ENCODE results near the gene MAPK12. TPM values are rescaled to one million over a fixed set of nuclear protein-coding genes. Genes with fewer than 3 reads are reported as not detected.

Gene MAPK12
- total and polyA plus RNA-seq, 2 donors (not counting 1 experiment from before 2014, with no cell fraction given), result 16.4 to 30.1 TPM

GRCh38 chr22:50210378-50211139 is 50.9 kb downstream of the MAPK12 start:
- DNase-seq (ENCODE audit: low read depth in 2 of 2), result no peak
- no peak overlapping the region for H3K4me3 ChIP-seq (replicated peaks in 1 of 4; ENCODE audit: control extremely low read depth in 1 of 4, insufficient read depth in 1 of 4, low read depth in 3 of 4, low read length in 4 of 4)
- no peaks in the 10 kb centered on the region for H3K27me3 ChIP-seq (ENCODE audit: control insufficient read depth, insufficient read depth, low read length)
- H2AFZ ChIP-seq (ENCODE audit: low read length), result no peak overlapping the region
- no peaks in the 10 kb centered on the region for H3K9me3 ChIP-seq (ENCODE audit: control insufficient read depth, insufficient read depth, low read depth, low read length)
- H4K20me1 ChIP-seq (ENCODE audit: control insufficient read depth, extremely low read depth, insufficient read depth, low read length), result peaks cover 4% of the 10 kb centered on the region
- H3K4me1 ChIP-seq (ENCODE audit: control insufficient read depth, extremely low read depth, insufficient read depth, low read length), result no peaks in the 10 kb centered on the region
- no peak overlapping the region for H3K4me2 ChIP-seq (ENCODE audit: extremely low read depth, insufficient read depth, low read length)
- H3K27ac ChIP-seq (ENCODE audit: insufficient read depth, low read length), result no peak overlapping the region
- peaks cover 39% of the 10 kb centered on the region for H3K36me3 ChIP-seq (ENCODE audit: control insufficient read depth, insufficient read depth, low read length)
- TF ChIP-seq EZH2 (IDR thresholded peaks at IDR 0.05; ENCODE audit: low read length, missing control alignments) (no peak), CTCF (conservative IDR thresholded peaks at IDR 0.05 in 1 of 2, IDR thresholded peaks at IDR 0.05 in 1 of 2; ENCODE audit: low read depth in 1 of 2, low read length in 2 of 2) (no peak)
- H3K9ac ChIP-seq (ENCODE audit: insufficient read depth, low read length), result no peak overlapping the region
- H3K79me2 ChIP-seq (ENCODE audit: control insufficient read depth, insufficient read depth, low read length), result peaks cover 22% of the 10 kb centered on the region

DNA sequence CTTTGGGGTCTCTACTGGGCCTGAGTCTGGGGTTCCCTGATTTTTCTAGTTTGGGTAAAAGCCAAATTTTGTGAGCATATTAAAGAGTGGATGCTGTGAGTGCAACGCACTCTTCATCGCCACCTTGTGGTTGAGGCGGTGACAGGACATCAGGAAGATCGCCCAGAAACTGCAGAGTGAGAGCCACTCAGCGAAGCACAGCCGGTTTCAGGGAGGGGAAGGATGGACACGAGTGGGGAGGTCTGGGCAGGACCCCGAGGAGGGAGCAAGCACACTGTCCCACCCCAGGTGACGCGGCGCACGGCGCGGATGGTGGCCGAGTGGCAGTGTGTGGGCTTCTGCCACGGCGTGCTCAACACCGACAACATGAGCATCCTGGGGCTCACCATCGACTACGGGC is 51.6 kb downstream of the MAPK12 start:
- peaks cover 2% of the 10 kb centered on the region for H4K20me1 ChIP-seq (ENCODE audit: control insufficient read depth, extremely low read depth, insufficient read depth, low read length)
- peak; percentile 31 to 68 for DNase-seq (ENCODE audit: low read depth in 2 of 2)

More for the DNA sequence above, 51.6 kb downstream of the MAPK12 start:
- no peaks in the 10 kb centered on the region for H3K27me3 ChIP-seq (ENCODE audit: control insufficient read depth, insufficient read depth, low read length)
- no peak overlapping the region for H3K4me3 ChIP-seq (replicated peaks in 1 of 4; ENCODE audit: control extremely low read depth in 1 of 4, insufficient read depth in 1 of 4, low read depth in 3 of 4, low read length in 4 of 4)
- TF ChIP-seq CTCF (conservative IDR thresholded peaks at IDR 0.05 in 1 of 2, IDR thresholded peaks at IDR 0.05 in 1 of 2; ENCODE audit: low read depth in 1 of 2, low read length in 2 of 2) (peak; percentile 79 to 90), EZH2 (IDR thresholded peaks at IDR 0.05; ENCODE audit: low read length, missing control alignments) (no peak)
- no peak overlapping the region for H2AFZ ChIP-seq (ENCODE audit: low read length)
- peaks cover 34% of the 10 kb centered on the region for H3K36me3 ChIP-seq (ENCODE audit: control insufficient read depth, insufficient read depth, low read length)
- no peak overlapping the region for H3K27ac ChIP-seq (ENCODE audit: insufficient read depth, low read length)
- H3K4me1 ChIP-seq (ENCODE audit: control insufficient read depth, extremely low read depth, insufficient read depth, low read length), result no peaks in the 10 kb centered on the region
- H3K9ac ChIP-seq (ENCODE audit: insufficient read depth, low read length), result no peak overlapping the region
- H3K79me2 ChIP-seq (ENCODE audit: control insufficient read depth, insufficient read depth, low read length), result peaks cover 18% of the 10 kb centered on the region
- no peaks in the 10 kb centered on the region for H3K9me3 ChIP-seq (ENCODE audit: control insufficient read depth, insufficient read depth, low read depth, low read length)
- no peak overlapping the region for H3K4me2 ChIP-seq (ENCODE audit: extremely low read depth, insufficient read depth, low read length)

Measured in fibroblast of lung (primary cell).